DND-41 (cell line): ENCODE data around the gene HERC3.

ENCODE experiments used
- CTCF ChIP-seq: IDR thresholded peaks from 2 replicates; pipeline ENCODE4 v1.5.1; 2012; ENCODE audit warnings: borderline replicate concordance, low read length, moderate library complexity, mild to moderate bottlenecking; ENCODE audit not compliant: poor library complexity, severe bottlenecking; ENCODE audit errors: extremely low read depth
- EZH2 ChIP-seq: IDR thresholded peaks from 3 replicates; pipeline ENCODE4 v1.6.1; 2012; ENCODE audit warnings: borderline replicate concordance, low read depth, mild to moderate bottlenecking, moderate library complexity, low read length, inconsistent platforms; ENCODE audit not compliant: severe bottlenecking

- no peak for TF ChIP-seq CTCF
- no peak for TF ChIP-seq EZH2
Observed at GRCh38 chr4:88705805-88706492, 113.7 kb downstream of the HERC3 start.
